ENCODE measurements around the gene CDAN1. TPM values are rescaled to one million over a fixed set of nuclear protein-coding genes. Genes with fewer than 3 reads are reported as not detected.
"Not testable (repeated sequence)": the region's sequence is repeated elsewhere in the genome, so short reads cannot be mapped to it uniquely, and the experiment has no call there.

CDAN1 gene
- total RNA-seq, 1 donor from 2014 or later, result 29.9 TPM

GRCh38 chr15:42686281-42686680 lies 50.6 kb downstream of the CDAN1 start:
- H3K9me3 Mint-ChIP-seq (ENCODE audit: unreplicated experiment), result no peaks in the 10 kb centered on the region
- peaks cover 2% of the 10 kb centered on the region for H3K27me3 Mint-ChIP-seq (ENCODE audit: unreplicated experiment)
- no peaks in the 10 kb centered on the region for H3K4me1 Mint-ChIP-seq (ENCODE audit: unreplicated experiment)
- H3K36me3 Mint-ChIP-seq (ENCODE audit: low read depth, unreplicated experiment), result peaks cover 16% of the 10 kb centered on the region
- TF ChIP-seq, protein P1, sequence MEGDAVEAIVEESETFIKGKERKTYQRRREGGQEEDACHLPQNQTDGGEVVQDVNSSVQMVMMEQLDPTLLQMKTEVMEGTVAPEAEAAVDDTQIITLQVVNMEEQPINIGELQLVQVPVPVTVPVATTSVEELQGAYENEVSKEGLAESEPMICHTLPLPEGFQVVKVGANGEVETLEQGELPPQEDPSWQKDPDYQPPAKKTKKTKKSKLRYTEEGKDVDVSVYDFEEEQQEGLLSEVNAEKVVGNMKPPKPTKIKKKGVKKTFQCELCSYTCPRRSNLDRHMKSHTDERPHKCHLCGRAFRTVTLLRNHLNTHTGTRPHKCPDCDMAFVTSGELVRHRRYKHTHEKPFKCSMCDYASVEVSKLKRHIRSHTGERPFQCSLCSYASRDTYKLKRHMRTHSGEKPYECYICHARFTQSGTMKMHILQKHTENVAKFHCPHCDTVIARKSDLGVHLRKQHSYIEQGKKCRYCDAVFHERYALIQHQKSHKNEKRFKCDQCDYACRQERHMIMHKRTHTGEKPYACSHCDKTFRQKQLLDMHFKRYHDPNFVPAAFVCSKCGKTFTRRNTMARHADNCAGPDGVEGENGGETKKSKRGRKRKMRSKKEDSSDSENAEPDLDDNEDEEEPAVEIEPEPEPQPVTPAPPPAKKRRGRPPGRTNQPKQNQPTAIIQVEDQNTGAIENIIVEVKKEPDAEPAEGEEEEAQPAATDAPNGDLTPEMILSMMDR (IDR thresholded peaks at IDR 0.05; ENCODE audit: unreplicated experiment), result no peak
- H3K4me3 Mint-ChIP-seq (ENCODE audit: unreplicated experiment), result no peak overlapping the region
- no peak overlapping the region for H3K27ac Mint-ChIP-seq (ENCODE audit: unreplicated experiment)
- no peak for DNase-seq (ENCODE audit: low spot score)

- Mint-ChIP-seq H3K27ac (ENCODE audit: unreplicated experiment) (no peak overlapping the region), H3K27me3 (ENCODE audit: unreplicated experiment) (peaks cover 2% of the 10 kb centered on the region), H3K4me3 (ENCODE audit: unreplicated experiment) (no peak overlapping the region), H3K36me3 (ENCODE audit: low read depth, unreplicated experiment) (peaks cover 12% of the 10 kb centered on the region), H3K9me3 (ENCODE audit: unreplicated experiment) (no peaks in the 10 kb centered on the region), H3K4me1 (ENCODE audit: unreplicated experiment) (no peaks in the 10 kb centered on the region)
- no peak for DNase-seq (ENCODE audit: low spot score)
- TF ChIP-seq, protein P1 (IDR thresholded peaks at IDR 0.05; ENCODE audit: unreplicated experiment), result no peak
Observed at GRCh38 chr15:42681119-42681518, 55.8 kb downstream of the CDAN1 start.

DNA sequence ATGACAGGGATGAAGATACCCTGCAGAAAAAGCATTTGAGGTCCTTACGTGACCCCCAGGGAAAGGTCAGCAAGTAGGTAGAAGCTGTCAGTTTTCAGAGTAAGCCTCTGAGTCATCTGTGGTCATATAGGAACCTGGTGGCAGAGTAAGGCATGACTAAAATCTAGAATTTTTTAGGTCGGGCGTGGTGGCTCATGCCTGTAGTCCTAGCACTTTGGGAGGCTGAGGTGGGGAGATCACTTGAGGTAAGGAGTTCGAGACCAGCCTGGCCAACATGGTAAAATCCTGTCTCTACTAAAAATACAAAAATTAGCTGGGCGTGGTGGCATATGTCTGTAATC lies 56.8 kb downstream of the CDAN1 start:
- H3K27ac Mint-ChIP-seq (ENCODE audit: unreplicated experiment); DNase-seq (ENCODE audit: low spot score); H3K4me3 Mint-ChIP-seq (ENCODE audit: unreplicated experiment); H3K27me3 Mint-ChIP-seq (ENCODE audit: unreplicated experiment); H3K4me1 Mint-ChIP-seq (ENCODE audit: unreplicated experiment); H3K9me3 Mint-ChIP-seq (ENCODE audit: unreplicated experiment): not testable (repeated sequence)
- H3K36me3 Mint-ChIP-seq (ENCODE audit: low read depth, unreplicated experiment), result peaks cover 12% of the 10 kb centered on the region

GRCh38 chr15:42679285-42680141 lies 57.4 kb downstream of the CDAN1 start:
- Mint-ChIP-seq H3K4me3 (ENCODE audit: unreplicated experiment) (no peak overlapping the region), H3K4me1 (ENCODE audit: unreplicated experiment) (no peaks in the 10 kb centered on the region), H3K9me3 (ENCODE audit: unreplicated experiment) (no peaks in the 10 kb centered on the region), H3K27me3 (ENCODE audit: unreplicated experiment) (peaks cover 2% of the 10 kb centered on the region), H3K27ac (ENCODE audit: unreplicated experiment) (no peak overlapping the region), H3K36me3 (ENCODE audit: low read depth, unreplicated experiment) (peaks cover 12% of the 10 kb centered on the region)
- no peak for DNase-seq (ENCODE audit: low spot score)
- TF ChIP-seq, protein P1 (IDR thresholded peaks at IDR 0.05; ENCODE audit: unreplicated experiment), result no peak

DNA sequence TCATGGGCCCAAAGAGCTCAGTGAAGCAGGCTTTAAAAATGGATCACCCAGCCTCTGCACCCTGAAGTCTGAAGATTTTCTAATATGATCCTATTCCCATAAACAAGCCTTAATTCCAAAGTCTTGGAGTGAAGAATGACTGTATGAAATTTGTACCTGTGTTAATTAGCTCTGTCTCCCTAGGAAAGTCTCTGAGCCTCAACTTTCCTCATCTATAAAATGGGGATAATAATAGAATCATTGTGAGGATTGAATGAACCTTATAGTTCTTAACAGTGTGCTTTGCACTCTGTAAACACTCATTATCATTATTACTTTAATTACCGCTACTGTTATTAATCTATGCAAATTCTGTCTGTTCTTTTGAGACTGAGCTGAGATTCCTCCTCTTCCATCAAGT lies 61.9 kb downstream of the CDAN1 start:
- Mint-ChIP-seq H3K27ac (ENCODE audit: unreplicated experiment) (no peak overlapping the region), H3K4me3 (ENCODE audit: unreplicated experiment) (no peak overlapping the region), H3K4me1 (ENCODE audit: unreplicated experiment) (peaks cover 2% of the 10 kb centered on the region), H3K9me3 (ENCODE audit: unreplicated experiment) (no peaks in the 10 kb centered on the region), H3K27me3 (ENCODE audit: unreplicated experiment) (no peaks in the 10 kb centered on the region), H3K36me3 (ENCODE audit: low read depth, unreplicated experiment) (peaks cover 4% of the 10 kb centered on the region)
- TF ChIP-seq, protein P1 (IDR thresholded peaks at IDR 0.05; ENCODE audit: unreplicated experiment), result no peak
- DNase-seq (ENCODE audit: low spot score), result no peak
